ENCODE measurements around the gene HMSD. TPM values are rescaled to one million over a fixed set of nuclear protein-coding genes. Genes with fewer than 3 reads are reported as not detected.
"Not testable (repeated sequence)": the region's sequence is repeated elsewhere in the genome, so short reads cannot be mapped to it uniquely, and the experiment has no call there.

Gene HMSD
- total and polyA plus RNA-seq, 5 donors: 0.20 to 1.1 (median 1.1) TPM; not detected in 2

DNA sequence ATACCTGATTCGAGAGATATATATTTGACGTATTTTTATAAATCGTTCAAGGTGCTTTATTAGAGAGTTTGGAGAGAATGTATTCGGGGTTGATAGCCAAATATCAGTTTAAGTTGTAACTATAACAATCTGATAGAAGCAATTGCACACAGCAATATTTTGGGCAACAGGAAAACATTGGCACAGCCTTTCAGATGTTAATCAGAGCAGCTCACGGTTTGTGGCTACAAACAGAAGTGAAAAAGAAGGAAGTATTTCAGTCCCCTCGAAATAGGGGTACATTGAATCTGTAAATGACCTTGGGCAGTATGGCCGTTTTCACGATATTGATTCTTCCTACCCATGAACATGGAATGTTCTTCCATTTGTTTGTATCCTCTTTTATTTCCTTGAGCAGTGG, 20.8 kb upstream of the HMSD start:
- peaks cover 2% of the 10 kb centered on the region for H3K27me3 ChIP-seq (ENCODE audit: control insufficient read depth, insufficient read depth)
- H3K4me1 ChIP-seq (ENCODE audit: control insufficient read depth, insufficient read depth, low read length): no peaks in the 10 kb centered on the region
- WGBS: 68% methylated on average over 8 of the region's 8 CpGs
- ATAC-seq (no peak), DNase-seq (no peak)
- intact Hi-C loops (cut with DNase I): no loop called here
- H3K27ac ChIP-seq (ENCODE audit: low read length): no peak overlapping the region
- H3K4me3 ChIP-seq (ENCODE audit: low read length): no peak overlapping the region
- H3K9me3 ChIP-seq (ENCODE audit: control insufficient read depth, low read length): no peaks in the 10 kb centered on the region

DNA sequence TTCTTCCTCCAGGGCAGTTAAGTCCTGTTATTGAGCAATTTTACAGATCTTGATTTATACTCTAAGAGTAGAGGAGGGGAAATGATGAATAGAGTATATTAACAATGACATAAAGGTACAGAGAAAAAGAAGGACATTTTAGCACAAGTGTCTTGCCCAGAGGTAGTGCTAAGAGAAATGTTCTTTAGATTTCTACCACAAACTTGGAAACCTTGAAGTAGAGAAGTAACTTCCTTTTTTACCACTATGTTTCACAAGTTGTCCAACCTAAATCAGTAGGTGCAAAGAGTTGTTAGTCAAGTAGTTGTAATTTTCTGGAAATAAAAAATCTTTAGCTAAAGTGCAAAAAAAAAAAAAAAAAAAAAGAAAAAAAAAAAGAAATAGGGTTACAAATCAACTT, 19.7 kb upstream of the HMSD start:
- H3K4me1 ChIP-seq (ENCODE audit: control insufficient read depth, insufficient read depth, low read length); ATAC-seq; intact Hi-C loops (cut with DNase I); H3K4me3 ChIP-seq (ENCODE audit: low read length); H3K9me3 ChIP-seq (ENCODE audit: control insufficient read depth, low read length); DNase-seq; H3K27me3 ChIP-seq (ENCODE audit: control insufficient read depth, insufficient read depth); H3K27ac ChIP-seq (ENCODE audit: low read length): not testable (repeated sequence)

DNA sequence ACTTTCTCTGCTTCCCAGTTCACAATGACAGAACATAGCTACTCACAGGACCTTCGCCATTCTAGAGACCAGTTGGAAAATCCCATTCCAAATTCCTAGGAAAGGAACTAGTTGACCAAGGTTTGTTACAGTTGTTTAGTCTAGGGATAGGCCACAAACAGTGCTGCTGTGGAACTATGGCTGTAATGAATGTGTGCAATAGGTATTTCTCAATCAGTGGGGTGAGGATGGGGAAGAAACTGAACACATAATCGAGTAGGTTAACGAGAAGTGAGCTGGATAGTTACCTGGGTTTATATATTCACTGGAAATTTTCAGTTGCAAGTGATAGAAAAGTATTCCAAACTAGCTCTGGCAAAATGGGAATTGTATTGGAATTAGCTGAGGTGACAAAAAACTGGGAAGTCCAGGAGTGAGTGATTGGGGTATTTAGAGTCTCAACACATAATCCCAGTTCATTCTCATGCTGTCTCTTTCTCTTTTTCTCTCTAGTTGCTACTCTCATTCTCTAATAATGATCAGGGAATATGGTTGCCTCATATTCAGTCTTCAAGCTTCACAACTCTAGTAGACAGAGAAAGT, 18.2 kb upstream of the HMSD start:
- WGBS: 80% methylated on average over 3 of the region's 3 CpGs
- ATAC-seq (no peak), DNase-seq (no peak)
- Histone ChIP-seq H3K9me3 (ENCODE audit: control insufficient read depth, low read length) (no peaks in the 10 kb centered on the region), H3K4me3 (ENCODE audit: low read length) (no peak overlapping the region), H3K4me1 (ENCODE audit: control insufficient read depth, insufficient read depth, low read length) (no peaks in the 10 kb centered on the region), H3K27ac (ENCODE audit: low read length) (no peak overlapping the region), H3K27me3 (ENCODE audit: control insufficient read depth, insufficient read depth) (peaks cover 2% of the 10 kb centered on the region)
- intact Hi-C loops (cut with DNase I): loop anchor here in 3 of 4 donors (5.0 to 10.0 kb wide), 3 partner anchors 104 to 109 kb away; no protein-coding TSS in a partner anchor

DNA sequence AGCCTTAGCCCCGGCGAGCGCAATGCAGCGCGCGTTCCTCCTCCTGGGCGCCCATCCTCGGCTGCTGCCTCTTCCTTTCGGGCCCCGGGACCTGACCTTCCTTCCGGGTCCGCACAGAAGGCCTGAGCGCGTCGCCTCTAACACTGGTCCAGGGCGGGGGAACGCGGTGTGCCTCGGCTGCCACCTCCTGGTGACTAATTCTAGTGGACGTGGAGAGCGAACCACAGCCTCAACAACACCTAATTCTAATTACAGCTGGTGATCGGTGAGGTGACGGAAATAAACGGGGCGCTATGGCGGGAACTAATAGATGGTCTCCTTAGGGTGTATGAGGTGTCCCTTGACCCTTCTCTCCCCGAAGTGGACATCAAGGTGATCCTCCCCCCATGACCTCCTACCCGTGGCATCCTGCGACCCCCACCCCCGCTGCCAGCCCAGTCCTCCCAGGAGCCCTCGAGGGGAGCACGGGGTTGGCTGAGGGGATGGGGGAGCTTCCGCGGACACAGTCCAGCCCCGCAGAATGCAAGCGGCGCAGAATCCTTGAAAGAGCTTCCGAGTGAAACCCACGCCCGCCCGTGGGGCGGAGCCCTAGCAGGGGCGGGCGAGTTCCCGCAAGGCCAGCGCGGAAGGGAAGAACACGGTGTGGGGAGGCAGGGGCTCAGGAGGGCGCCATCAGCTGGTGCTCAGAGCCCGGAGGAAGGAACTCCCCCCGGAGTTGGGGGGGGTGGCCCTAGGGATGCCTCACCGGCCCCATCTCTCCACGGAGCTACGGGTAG, 12.8 kb upstream of the HMSD start:
- H3K4me1 ChIP-seq (ENCODE audit: control insufficient read depth, insufficient read depth, low read length): no peaks in the 10 kb centered on the region
- DNase-seq (peak; percentile 87 to 94 (median 92)), ATAC-seq (peak; percentile 99)
- H3K27me3 ChIP-seq (ENCODE audit: control insufficient read depth, insufficient read depth): no peaks in the 10 kb centered on the region
- no peaks in the 10 kb centered on the region for H3K9me3 ChIP-seq (ENCODE audit: control insufficient read depth, low read length)
- peak overlapping the region; percentile 34 for H3K4me3 ChIP-seq (ENCODE audit: low read length)
- H3K27ac ChIP-seq (ENCODE audit: low read length): no peak overlapping the region
- under 1% methylated on average over 54 of the region's 54 CpGs for WGBS
- intact Hi-C loops (cut with DNase I): loop anchor here in 3 of 4 donors (5.0 to 10.0 kb wide), 2 partner anchors 112 to 419 kb away; no protein-coding TSS in a partner anchor

DNA sequence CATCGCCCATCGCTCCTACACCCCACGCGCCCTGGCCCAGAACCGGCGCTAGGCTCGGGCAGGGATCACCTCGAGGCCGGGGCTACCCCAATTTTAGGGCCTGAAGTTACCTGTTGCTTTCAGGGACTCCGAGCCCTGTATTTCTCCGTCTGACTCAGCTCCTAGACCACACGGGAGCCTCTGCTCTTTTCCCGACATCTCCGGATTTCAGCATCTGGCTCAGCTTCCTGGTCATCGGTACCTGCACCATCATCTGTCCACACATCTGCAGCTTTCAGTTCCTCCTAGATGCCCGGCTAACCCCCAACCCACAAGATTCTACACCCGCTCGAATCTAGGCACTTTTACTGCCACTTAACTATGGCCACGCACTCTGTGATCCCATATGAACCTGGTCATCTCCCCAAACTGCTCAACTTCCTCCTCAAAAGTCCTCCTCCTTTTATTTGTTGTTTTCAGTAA, 12.1 kb upstream of the HMSD start:
- Histone ChIP-seq H3K4me1 (ENCODE audit: control insufficient read depth, insufficient read depth, low read length) (no peaks in the 10 kb centered on the region), H3K27me3 (ENCODE audit: control insufficient read depth, insufficient read depth) (no peaks in the 10 kb centered on the region), H3K9me3 (ENCODE audit: control insufficient read depth, low read length) (no peaks in the 10 kb centered on the region), H3K4me3 (ENCODE audit: low read length) (no peak overlapping the region), H3K27ac (ENCODE audit: low read length) (no peak overlapping the region)
- intact Hi-C loops (cut with DNase I): loop anchor here in 3 of 4 donors (5.0 to 10.0 kb wide), 2 partner anchors 112 to 420 kb away; no protein-coding TSS in a partner anchor
- DNase-seq (no peak), ATAC-seq (no peak)
- 32% methylated on average over 19 of the region's 19 CpGs for WGBS

DNA sequence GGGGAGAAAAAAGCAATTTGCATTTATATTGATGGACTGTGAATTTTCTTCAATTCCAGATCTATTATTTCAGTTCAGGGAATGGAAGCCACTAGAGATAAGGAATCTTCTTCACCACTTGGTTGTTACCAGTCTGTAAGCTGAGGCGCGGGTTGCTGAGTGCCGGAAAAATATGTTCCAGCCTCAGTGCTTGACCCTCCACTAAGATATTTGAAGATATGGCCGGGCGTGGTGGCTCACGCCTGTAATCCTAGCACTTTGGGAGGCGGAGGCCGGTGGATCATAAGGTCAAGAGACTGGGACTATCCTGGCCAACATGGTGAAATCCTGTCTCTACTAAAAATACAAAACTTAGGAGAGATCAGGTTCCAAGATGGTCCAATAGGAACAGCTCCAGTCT, 9.1 kb upstream of the HMSD start:
- Histone ChIP-seq H3K4me1 (ENCODE audit: control insufficient read depth, insufficient read depth, low read length) (no peaks in the 10 kb centered on the region), H3K27me3 (ENCODE audit: control insufficient read depth, insufficient read depth) (no peaks in the 10 kb centered on the region), H3K27ac (ENCODE audit: low read length) (no peak overlapping the region), H3K9me3 (ENCODE audit: control insufficient read depth, low read length) (no peaks in the 10 kb centered on the region), H3K4me3 (ENCODE audit: low read length) (no peak overlapping the region)
- WGBS: 86% methylated on average over 8 of the region's 8 CpGs
- intact Hi-C loops (cut with DNase I): no loop called here
- ATAC-seq (no peak), DNase-seq (no peak)

DNA sequence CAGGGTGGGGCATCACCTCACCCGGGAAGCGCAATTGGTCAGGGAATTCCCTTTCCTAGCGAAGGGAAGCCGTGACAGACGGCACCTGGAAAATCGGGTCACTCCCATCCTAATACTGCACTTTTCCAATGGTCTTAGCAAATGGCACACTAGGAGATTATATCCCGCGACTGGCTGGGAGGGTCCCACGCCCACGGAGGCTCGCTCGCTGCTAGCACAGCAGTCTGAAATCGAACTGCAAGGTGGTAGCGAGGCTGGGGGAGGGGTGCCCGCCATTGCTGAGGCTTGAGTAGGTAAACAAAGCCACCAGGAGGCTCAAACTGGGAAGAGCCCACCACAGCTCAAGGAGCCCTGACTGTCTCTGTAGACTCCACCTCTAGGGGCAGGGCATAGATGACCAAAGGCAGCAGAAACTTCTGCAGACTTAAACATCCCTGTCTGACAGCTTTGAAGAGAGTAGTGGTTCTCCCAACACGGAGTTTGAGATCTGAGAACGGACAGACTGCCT, 8.5 kb upstream of the HMSD start:
- H3K27me3 ChIP-seq (ENCODE audit: control insufficient read depth, insufficient read depth); H3K27ac ChIP-seq (ENCODE audit: low read length); intact Hi-C loops (cut with DNase I); H3K9me3 ChIP-seq (ENCODE audit: control insufficient read depth, low read length); DNase-seq; H3K4me3 ChIP-seq (ENCODE audit: low read length); ATAC-seq; H3K4me1 ChIP-seq (ENCODE audit: control insufficient read depth, insufficient read depth, low read length): not testable (repeated sequence)
- WGBS: 74% methylated on average over 17 of the region's 17 CpGs

DNA sequence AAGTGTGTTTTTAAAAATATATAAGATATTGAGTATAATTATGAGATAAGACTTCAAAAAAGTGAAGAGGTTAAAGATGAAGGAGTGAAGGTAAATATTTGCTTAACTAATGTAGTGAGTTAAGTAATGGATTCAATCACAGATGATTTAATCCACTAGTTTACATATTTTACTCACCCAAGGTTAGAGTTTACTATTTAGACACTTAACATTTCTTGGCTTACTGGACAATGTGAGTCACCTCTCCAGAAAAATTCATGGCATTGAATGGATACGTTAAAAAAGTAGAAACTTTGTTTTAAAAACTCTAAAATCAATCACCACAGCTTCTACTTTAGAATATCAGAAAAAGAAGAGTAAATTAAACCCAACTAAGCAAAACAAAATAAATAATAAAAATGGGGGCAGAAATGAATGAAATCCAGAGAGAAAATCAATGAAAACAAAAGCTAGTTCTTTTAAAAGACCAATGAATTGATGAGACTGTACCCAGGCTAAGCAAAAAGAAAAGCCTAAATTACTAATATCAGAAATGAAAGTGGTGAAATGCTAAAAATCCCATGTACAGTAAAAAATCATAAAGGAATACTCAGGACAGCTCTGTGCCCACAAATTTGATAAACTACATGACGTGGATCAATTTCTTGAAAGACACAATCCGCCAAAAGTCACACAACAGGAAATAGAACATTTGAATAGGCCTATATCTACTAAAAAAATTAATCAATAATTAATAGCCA, 1.9 kb upstream of the HMSD start:
- WGBS: 90% methylated on average over 3 of the region's 3 CpGs
- Histone ChIP-seq H3K9me3 (ENCODE audit: control insufficient read depth, low read length) (no peaks in the 10 kb centered on the region), H3K27ac (ENCODE audit: low read length) (no peak overlapping the region), H3K4me3 (ENCODE audit: low read length) (no peak overlapping the region), H3K27me3 (ENCODE audit: control insufficient read depth, insufficient read depth) (no peaks in the 10 kb centered on the region), H3K4me1 (ENCODE audit: control insufficient read depth, insufficient read depth, low read length) (no peaks in the 10 kb centered on the region)
- intact Hi-C loops (cut with DNase I): no loop called here
- ATAC-seq: no peak
- no peak for DNase-seq

DNA sequence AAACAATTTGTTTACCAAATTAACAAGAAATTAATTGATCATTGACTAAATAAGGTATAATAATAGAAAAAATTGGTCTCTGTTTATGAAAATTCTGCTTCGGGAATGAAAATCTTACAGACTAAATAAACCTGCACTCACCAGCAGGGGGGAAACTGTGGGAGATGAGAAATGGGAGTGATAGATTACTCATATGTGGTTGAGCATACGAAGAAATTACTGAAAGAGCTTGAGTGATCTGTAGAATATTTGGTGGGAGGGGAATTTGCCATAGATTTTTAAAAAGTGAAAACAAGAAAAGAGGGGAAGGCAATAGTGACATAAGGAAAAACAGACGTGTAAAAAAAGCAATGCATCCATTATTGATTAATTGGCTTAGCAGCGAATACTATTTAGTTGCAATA, 2.2 kb downstream of the HMSD start:
- ATAC-seq (no peak), DNase-seq (no peak)
- intact Hi-C loops (cut with DNase I): no loop called here
- Histone ChIP-seq H3K4me1 (ENCODE audit: control insufficient read depth, insufficient read depth, low read length) (no peaks in the 10 kb centered on the region), H3K4me3 (ENCODE audit: low read length) (no peak overlapping the region), H3K9me3 (ENCODE audit: control insufficient read depth, low read length) (no peaks in the 10 kb centered on the region), H3K27ac (ENCODE audit: low read length) (no peak overlapping the region), H3K27me3 (ENCODE audit: control insufficient read depth, insufficient read depth) (no peaks in the 10 kb centered on the region)
- WGBS: 81% methylated on average over 4 of the region's 4 CpGs

DNA sequence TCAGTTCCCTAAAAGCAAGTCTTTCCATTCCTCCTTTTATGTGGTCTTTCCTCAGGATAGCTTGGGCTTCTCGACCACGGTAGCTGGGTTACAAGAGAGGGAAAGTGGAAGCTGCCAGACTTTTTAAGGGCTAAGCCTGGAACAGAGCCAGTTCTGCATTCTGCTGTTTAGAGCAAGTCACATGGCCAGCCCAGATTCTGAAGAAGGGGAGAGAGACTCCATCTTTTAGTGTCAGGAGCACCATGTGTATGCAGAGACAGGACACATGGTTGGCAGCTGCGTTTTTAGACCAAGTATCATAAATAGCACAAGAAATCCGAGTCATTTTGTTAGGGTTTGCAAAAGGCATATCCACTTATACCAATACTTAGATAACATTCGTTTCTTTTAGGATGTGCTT, 4.7 kb downstream of the HMSD start:
- Histone ChIP-seq H3K4me3 (ENCODE audit: low read length) (no peak overlapping the region), H3K4me1 (ENCODE audit: control insufficient read depth, insufficient read depth, low read length) (no peaks in the 10 kb centered on the region), H3K27me3 (ENCODE audit: control insufficient read depth, insufficient read depth) (no peaks in the 10 kb centered on the region), H3K9me3 (ENCODE audit: control insufficient read depth, low read length) (no peaks in the 10 kb centered on the region), H3K27ac (ENCODE audit: low read length) (no peak overlapping the region)
- no peak for DNase-seq
- intact Hi-C loops (cut with DNase I): no loop called here
- ATAC-seq: no peak
- whole genome bisulfite sequencing: 42% methylated on average over 5 of the region's 5 CpGs

DNA sequence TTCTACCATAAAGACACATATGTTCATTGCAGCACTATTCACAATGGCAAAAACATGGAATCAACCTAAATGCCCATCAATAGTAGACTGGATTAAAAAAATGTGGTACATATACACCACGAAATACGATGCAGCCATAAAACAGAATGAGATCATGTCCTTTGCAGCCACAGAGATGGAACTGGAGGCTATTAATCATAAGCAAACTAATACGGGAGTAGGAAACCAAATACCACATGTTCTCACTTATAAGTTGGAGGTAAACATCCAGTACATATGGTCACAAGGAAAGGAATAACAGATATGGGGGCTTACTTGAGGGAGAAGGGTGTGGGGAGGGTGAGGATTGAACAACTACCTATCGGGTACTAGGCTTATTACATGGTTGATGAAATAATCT, 7.7 kb downstream of the HMSD start:
- no peaks in the 10 kb centered on the region for H3K27me3 ChIP-seq (ENCODE audit: control insufficient read depth, insufficient read depth)
- no peaks in the 10 kb centered on the region for H3K9me3 ChIP-seq (ENCODE audit: control insufficient read depth, low read length)
- no peak overlapping the region for H3K4me3 ChIP-seq (ENCODE audit: low read length)
- DNase-seq (no peak), ATAC-seq (no peak)
- H3K4me1 ChIP-seq (ENCODE audit: control insufficient read depth, insufficient read depth, low read length): no peaks in the 10 kb centered on the region
- intact Hi-C loops (cut with DNase I): no loop called here
- WGBS: 78% methylated on average over 4 of the region's 4 CpGs
- no peak overlapping the region for H3K27ac ChIP-seq (ENCODE audit: low read length)

All from right cardiac atrium (tissue), 5 donors.